HL-60 (cell line): ENCODE measurements around the gene TMEM141.
A peak's percentile ranks its signal among the peaks of the same experiment; 100 is the strongest.
"Not testable (repeated sequence)": the region's sequence is repeated elsewhere in the genome, so short reads cannot be mapped to it uniquely, and the experiment has no call there.

Experiments
- DNase-seq, 2 experiments: peaks; one replicate each; pipeline ENCODE4 v3.0.0-alpha.2; 2010 to 2020; ENCODE audit warnings: low read depth in 1 of 2, low spot score in 1 of 2
- H3K27ac ChIP-seq: fragments of 250-450 bp; sonication (Bioruptor Pico); replicated peaks from 2 replicates; pipeline ENCODE4 v1.5.1; 2020; ENCODE audit warnings: mild to moderate bottlenecking, moderate library complexity
- H3K27me3 ChIP-seq: fragments of 250-450 bp; sonication (Bioruptor Pico); 2 replicates; pipeline ENCODE4 v1.5.1; 2021; ENCODE audit warnings: mild to moderate bottlenecking, moderate library complexity; ENCODE audit not compliant: insufficient read depth, poor library complexity, severe bottlenecking
- H3K4me3 ChIP-seq: replicated peaks from 2 replicates; pipeline ENCODE4 v1.5.1; 2011; ENCODE audit warnings: mild to moderate bottlenecking, control low read depth, low read length; ENCODE audit not compliant: insufficient read depth
- GABPA ChIP-seq: IDR thresholded peaks from 2 replicates; pipeline ENCODE4 v1.6.1; 2012; ENCODE audit warnings: low read depth
- POLR2AphosphoS5 ChIP-seq: IDR thresholded peaks from 2 replicates; pipeline ENCODE4 v1.6.1; 2012; ENCODE audit warnings: low read depth
- SPI1 ChIP-seq: IDR thresholded peaks from 2 replicates; pipeline ENCODE4 v1.6.1; 2012; ENCODE audit warnings: low read depth, mild to moderate bottlenecking, borderline replicate concordance
- TF ChIP-seq, protein P1 (sequence below): IDR thresholded peaks from one replicate; pipeline ENCODE4 v1.5.1; 2011; ENCODE audit warnings: low read length, control low read depth, inconsistent platforms; ENCODE audit not compliant: insufficient read depth
- TF ChIP-seq, protein P2 (sequence below): IDR thresholded peaks from 2 replicates; pipeline ENCODE4 v1.6.1; 2012; ENCODE audit warnings: low read depth; ENCODE audit not compliant: insufficient replicate concordance

TMEM141 gene

DNA sequence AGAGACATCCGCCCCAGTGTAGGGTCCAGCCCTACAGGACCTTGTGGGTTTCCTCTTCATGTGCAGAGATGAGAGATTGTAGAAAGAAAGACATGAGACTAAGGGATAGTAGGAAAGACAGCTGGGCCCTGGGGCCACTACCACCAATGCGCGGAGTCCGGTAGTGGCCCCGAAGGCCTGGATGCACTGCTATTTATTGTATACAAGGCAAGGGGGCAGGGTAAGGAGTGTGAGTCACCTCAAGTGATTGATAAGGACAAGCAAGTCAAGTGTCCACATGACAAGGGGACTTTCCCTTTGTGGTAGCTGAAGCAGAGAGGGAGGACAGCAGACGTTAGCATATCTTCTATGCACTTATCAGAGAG is 6.2 kb upstream of the TMEM141 start:
- no peak overlapping the region for H3K27ac ChIP-seq
- DNase-seq, result no peak
- no peak overlapping the region for H3K4me3 ChIP-seq
- no peaks in the 10 kb centered on the region for H3K27me3 ChIP-seq
- TF ChIP-seq GABPA (no peak), SPI1 (no peak), POLR2AphosphoS5 (no peak)
- TF ChIP-seq, protein P1, sequence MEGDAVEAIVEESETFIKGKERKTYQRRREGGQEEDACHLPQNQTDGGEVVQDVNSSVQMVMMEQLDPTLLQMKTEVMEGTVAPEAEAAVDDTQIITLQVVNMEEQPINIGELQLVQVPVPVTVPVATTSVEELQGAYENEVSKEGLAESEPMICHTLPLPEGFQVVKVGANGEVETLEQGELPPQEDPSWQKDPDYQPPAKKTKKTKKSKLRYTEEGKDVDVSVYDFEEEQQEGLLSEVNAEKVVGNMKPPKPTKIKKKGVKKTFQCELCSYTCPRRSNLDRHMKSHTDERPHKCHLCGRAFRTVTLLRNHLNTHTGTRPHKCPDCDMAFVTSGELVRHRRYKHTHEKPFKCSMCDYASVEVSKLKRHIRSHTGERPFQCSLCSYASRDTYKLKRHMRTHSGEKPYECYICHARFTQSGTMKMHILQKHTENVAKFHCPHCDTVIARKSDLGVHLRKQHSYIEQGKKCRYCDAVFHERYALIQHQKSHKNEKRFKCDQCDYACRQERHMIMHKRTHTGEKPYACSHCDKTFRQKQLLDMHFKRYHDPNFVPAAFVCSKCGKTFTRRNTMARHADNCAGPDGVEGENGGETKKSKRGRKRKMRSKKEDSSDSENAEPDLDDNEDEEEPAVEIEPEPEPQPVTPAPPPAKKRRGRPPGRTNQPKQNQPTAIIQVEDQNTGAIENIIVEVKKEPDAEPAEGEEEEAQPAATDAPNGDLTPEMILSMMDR, result no peak
- TF ChIP-seq, protein P2, sequence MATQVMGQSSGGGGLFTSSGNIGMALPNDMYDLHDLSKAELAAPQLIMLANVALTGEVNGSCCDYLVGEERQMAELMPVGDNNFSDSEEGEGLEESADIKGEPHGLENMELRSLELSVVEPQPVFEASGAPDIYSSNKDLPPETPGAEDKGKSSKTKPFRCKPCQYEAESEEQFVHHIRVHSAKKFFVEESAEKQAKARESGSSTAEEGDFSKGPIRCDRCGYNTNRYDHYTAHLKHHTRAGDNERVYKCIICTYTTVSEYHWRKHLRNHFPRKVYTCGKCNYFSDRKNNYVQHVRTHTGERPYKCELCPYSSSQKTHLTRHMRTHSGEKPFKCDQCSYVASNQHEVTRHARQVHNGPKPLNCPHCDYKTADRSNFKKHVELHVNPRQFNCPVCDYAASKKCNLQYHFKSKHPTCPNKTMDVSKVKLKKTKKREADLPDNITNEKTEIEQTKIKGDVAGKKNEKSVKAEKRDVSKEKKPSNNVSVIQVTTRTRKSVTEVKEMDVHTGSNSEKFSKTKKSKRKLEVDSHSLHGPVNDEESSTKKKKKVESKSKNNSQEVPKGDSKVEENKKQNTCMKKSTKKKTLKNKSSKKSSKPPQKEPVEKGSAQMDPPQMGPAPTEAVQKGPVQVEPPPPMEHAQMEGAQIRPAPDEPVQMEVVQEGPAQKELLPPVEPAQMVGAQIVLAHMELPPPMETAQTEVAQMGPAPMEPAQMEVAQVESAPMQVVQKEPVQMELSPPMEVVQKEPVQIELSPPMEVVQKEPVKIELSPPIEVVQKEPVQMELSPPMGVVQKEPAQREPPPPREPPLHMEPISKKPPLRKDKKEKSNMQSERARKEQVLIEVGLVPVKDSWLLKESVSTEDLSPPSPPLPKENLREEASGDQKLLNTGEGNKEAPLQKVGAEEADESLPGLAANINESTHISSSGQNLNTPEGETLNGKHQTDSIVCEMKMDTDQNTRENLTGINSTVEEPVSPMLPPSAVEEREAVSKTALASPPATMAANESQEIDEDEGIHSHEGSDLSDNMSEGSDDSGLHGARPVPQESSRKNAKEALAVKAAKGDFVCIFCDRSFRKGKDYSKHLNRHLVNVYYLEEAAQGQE, result no peak

DNA sequence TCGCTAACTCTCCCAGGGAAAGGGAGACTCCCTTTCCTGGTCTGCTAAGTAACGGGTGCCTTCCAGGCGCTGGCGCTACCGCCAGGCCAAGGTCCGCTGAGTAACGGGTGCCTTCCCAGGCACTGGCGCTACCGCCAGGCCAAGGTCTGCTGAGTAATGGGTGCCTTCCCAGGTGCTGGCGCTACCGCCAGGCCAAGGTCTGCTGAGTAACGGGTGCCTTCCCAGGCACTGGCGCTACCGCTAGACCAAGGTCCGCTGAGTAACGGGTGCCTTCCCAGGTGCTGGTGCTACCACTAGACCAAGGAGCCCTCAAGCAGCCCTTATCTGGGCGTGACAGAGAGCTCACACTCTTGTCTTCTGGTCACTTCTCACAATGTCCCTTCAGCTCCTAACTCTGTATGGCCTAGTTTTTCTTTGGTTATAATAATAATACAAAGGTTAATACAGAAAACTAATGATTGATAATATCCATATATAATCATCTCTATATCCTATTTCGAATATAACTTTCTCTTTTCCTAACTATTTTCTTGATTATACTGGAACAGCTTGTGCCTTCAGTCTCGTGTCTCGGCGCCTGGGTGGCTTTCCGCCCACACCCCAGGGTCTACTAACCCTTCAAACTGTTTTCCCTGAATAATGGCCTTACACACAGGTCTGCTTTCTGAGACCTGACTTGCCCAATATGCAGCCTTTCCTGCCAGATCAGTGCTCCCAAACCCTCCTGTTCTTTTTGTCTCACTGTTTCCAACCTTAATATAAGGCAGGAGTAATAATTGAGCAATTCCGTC is 5.4 kb upstream of the TMEM141 start:
- H3K27ac ChIP-seq, H3K27me3 ChIP-seq, DNase-seq, H3K4me3 ChIP-seq: not testable (repeated sequence)

- TF ChIP-seq POLR2AphosphoS5 (no peak), GABPA (no peak), SPI1 (no peak)
- TF ChIP-seq, protein P1, result no peak
- TF ChIP-seq, protein P2, result no peak
- Histone ChIP-seq H3K27ac (no peak overlapping the region), H3K27me3 (no peaks in the 10 kb centered on the region), H3K4me3 (no peak overlapping the region)
- DNase-seq, result no peak
Observed at GRCh38 chr9:136786451-136786850, 4.7 kb upstream of the TMEM141 start.

DNA sequence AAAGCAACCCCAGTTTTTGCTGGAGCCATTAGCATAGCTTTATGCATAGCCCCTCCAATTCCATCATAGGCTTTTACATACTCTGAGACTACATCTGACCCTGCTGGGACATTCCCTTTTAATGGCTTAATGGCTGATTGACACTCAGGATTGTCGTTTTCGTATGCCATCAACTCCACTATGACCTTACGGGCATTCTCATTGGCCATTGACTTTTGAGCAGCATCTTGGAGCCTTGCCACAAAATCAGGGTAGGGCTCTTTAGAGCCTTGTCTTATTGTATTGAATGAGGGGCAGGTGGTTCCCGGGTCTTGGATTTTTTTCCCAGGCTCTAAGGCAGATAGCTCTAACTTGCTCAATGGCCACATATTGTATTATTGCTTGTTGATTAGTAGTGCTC is 4.2 kb upstream of the TMEM141 start:
- DNase-seq, H3K27ac ChIP-seq, H3K4me3 ChIP-seq, H3K27me3 ChIP-seq: not testable (repeated sequence)

DNA sequence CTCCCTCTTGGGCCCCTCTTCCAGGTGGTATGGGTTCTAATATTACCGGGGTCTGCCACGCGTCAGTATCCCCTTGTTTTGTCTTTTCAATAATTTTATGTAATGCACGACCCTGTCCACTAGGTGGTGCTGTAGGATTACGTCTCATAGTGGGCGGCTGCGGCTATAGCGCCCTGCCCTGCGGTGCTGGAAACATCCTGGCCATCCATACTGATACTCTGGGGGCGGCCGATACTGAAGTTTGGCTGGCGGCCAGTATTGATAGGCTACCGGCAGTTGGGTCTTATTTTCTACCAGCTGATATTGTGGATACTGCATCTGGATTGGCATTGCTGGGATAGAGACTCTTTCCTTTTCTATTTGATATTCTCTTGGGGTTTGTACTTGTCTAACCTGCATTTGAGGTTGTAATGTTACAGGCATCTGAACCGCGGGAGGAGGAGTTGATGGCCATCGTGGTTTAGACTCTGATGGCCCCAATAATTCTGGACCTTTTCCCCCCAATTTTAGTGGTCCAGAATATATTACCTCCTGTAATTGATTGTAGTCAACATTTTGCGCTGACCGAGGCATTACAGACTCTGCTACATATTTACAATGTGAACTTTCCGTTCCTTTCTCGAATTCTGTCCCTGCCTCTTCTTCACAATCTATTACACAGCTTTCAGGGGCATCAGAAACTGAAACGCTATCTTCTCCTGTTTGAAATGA is 3.3 kb upstream of the TMEM141 start:
- no peaks in the 10 kb centered on the region for H3K27me3 ChIP-seq
- peak in 1 of 2 experiments; percentile 66 for DNase-seq
- no peak overlapping the region for H3K27ac ChIP-seq
- no peak for TF ChIP-seq GABPA
- TF ChIP-seq, protein P2, result no peak
- TF ChIP-seq, protein P1, result peak; percentile 37
- no peak overlapping the region for H3K4me3 ChIP-seq
